ENCODE results near the gene PNPLA2.

PNPLA2 gene

GRCh38 chr11:792535-792821 lies 26.2 kb upstream of the PNPLA2 start:
- TF ChIP-seq REST (IDR thresholded peaks at IDR 0.05; ENCODE audit: insufficient read depth in 1 of 2, low read depth in 2 of 2, low read length in 2 of 2) (no peak), POLR2AphosphoS5 (IDR thresholded peaks at IDR 0.05; ENCODE audit: low read depth, low read length) (no peak), FOXP2 (optimal IDR thresholded peaks at IDR 0.05; ENCODE audit: borderline replicate concordance, extremely low read depth, extremely low read length, insufficient read depth) (no peak), TAF1 (IDR thresholded peaks at IDR 0.05; ENCODE audit: borderline replicate concordance, insufficient read depth, low read length) (no peak), SIN3A (IDR thresholded peaks at IDR 0.05; ENCODE audit: borderline replicate concordance, insufficient read depth, low read length) (no peak)

- TF ChIP-seq POLR2AphosphoS5 (IDR thresholded peaks at IDR 0.05; ENCODE audit: low read depth, low read length) (no peak), FOXP2 (optimal IDR thresholded peaks at IDR 0.05; ENCODE audit: borderline replicate concordance, extremely low read depth, extremely low read length, insufficient read depth) (no peak), REST (IDR thresholded peaks at IDR 0.05; ENCODE audit: insufficient read depth in 1 of 2, low read depth in 2 of 2, low read length in 2 of 2) (no peak), SIN3A (IDR thresholded peaks at IDR 0.05; ENCODE audit: borderline replicate concordance, insufficient read depth, low read length) (no peak), TAF1 (IDR thresholded peaks at IDR 0.05; ENCODE audit: borderline replicate concordance, insufficient read depth, low read length) (no peak)
These were observed 25.8 kb upstream of the PNPLA2 start for GRCh38 chr11:792873-793272.

- TF ChIP-seq POLR2AphosphoS5 (IDR thresholded peaks at IDR 0.05; ENCODE audit: low read depth, low read length) (no peak), SIN3A (IDR thresholded peaks at IDR 0.05; ENCODE audit: borderline replicate concordance, insufficient read depth, low read length) (no peak), TAF1 (IDR thresholded peaks at IDR 0.05; ENCODE audit: borderline replicate concordance, insufficient read depth, low read length) (no peak), FOXP2 (optimal IDR thresholded peaks at IDR 0.05; ENCODE audit: borderline replicate concordance, extremely low read depth, extremely low read length, insufficient read depth) (no peak), REST (IDR thresholded peaks at IDR 0.05; ENCODE audit: insufficient read depth in 1 of 2, low read depth in 2 of 2, low read length in 2 of 2) (no peak)
These were observed 25.2 kb upstream of the PNPLA2 start for GRCh38 chr11:793556-793955.

- TF ChIP-seq POLR2AphosphoS5 (IDR thresholded peaks at IDR 0.05; ENCODE audit: low read depth, low read length): no peak
- TF ChIP-seq FOXP2 (optimal IDR thresholded peaks at IDR 0.05; ENCODE audit: borderline replicate concordance, extremely low read depth, extremely low read length, insufficient read depth): no peak
- no peak for TF ChIP-seq REST (IDR thresholded peaks at IDR 0.05; ENCODE audit: insufficient read depth in 1 of 2, low read depth in 2 of 2, low read length in 2 of 2)
- TF ChIP-seq TAF1 (IDR thresholded peaks at IDR 0.05; ENCODE audit: borderline replicate concordance, insufficient read depth, low read length): no peak
- TF ChIP-seq SIN3A (IDR thresholded peaks at IDR 0.05; ENCODE audit: borderline replicate concordance, insufficient read depth, low read length): no peak
These were observed 24.5 kb upstream of the PNPLA2 start for GRCh38 chr11:794013-794765.
